Measurements from ENCODE around the gene TMEM179. TPM values are rescaled to one million over a fixed set of nuclear protein-coding genes. Genes with fewer than 3 reads are reported as not detected.

Gene TMEM179
- total RNA-seq, 1 experiment from 2014 or later = not detected

DNA sequence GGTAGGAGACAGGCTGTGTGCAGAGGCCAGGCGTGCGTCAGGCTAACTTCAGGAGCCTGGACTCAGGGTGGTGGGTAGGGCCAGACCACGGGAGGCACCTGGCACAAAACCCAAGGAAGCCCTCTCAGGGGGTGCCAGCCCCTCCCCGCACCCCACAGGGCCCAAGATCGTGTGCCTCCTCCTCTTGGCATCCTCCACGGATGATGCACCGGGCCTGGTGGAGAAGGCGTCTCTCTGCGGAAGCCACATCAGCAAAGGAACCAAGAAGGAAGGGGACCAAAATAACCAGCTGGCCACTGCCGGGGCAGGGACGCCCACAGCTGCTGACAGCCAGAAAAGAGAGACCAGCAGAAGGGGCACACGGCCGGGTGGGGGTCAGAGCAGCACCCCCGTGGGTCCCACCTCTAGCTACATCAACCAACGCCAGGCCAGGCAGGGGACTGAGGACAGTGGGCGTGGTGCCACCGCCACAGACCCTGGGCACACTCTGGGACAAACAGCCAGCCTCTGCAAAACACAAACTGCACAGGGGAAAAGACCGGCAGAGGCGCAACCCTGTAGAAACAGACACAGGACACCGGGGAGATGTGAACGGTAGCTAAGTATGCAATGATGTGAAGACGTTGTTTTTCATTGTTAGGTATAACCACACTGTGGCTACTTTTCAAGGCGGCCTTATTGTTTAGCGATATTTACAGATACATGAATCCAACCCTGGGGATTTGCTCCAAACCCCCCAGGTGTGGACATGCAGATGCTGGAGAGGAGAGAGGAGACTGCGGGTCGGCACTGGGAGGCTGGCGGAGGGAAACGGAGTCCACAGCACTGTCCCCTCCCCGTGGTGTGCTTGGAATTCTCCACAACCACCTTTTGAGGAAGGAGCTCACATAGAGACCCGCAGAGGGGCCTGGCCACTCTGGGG lies 51.1 kb downstream of the TMEM179 start:
- no peak for DNase-seq (ENCODE audit: low read depth in 1 of 2, low spot score in 2 of 2)
- Histone ChIP-seq H3K27ac (no peak overlapping the region), H3K9me3 (replicated peaks) (no peaks in the 10 kb centered on the region), H3K4me3 (no peak overlapping the region), H3K27me3 (replicated peaks) (peaks cover 18% of the 10 kb centered on the region; the same call in 1 of the 2 replicates), H3K36me3 (no peaks in the 10 kb centered on the region), H3K4me1 (replicated peaks) (no peaks in the 10 kb centered on the region)

GRCh38 chr14:104552738-104553125 lies 51.8 kb downstream of the TMEM179 start:
- H3K9me3 ChIP-seq (replicated peaks) = no peaks in the 10 kb centered on the region
- DNase-seq (ENCODE audit: low read depth in 1 of 2, low spot score in 2 of 2) = no peak
- H3K27ac ChIP-seq = no peak overlapping the region
- no peak overlapping the region for H3K4me3 ChIP-seq
- H3K4me1 ChIP-seq (replicated peaks) = no peaks in the 10 kb centered on the region
- H3K27me3 ChIP-seq (replicated peaks) = peaks cover 18% of the 10 kb centered on the region; the same call in 1 of the 2 replicates
- H3K36me3 ChIP-seq = no peaks in the 10 kb centered on the region

GRCh38 chr14:104551851-104552737 lies 52.5 kb downstream of the TMEM179 start:
- Histone ChIP-seq H3K27me3 (replicated peaks) (peaks cover 18% of the 10 kb centered on the region; the same call in 1 of the 2 replicates), H3K27ac (no peak overlapping the region), H3K36me3 (no peaks in the 10 kb centered on the region), H3K4me3 (no peak overlapping the region), H3K4me1 (replicated peaks) (no peaks in the 10 kb centered on the region), H3K9me3 (replicated peaks) (no peaks in the 10 kb centered on the region)
- no peak for DNase-seq (ENCODE audit: low read depth in 1 of 2, low spot score in 2 of 2)

DNA sequence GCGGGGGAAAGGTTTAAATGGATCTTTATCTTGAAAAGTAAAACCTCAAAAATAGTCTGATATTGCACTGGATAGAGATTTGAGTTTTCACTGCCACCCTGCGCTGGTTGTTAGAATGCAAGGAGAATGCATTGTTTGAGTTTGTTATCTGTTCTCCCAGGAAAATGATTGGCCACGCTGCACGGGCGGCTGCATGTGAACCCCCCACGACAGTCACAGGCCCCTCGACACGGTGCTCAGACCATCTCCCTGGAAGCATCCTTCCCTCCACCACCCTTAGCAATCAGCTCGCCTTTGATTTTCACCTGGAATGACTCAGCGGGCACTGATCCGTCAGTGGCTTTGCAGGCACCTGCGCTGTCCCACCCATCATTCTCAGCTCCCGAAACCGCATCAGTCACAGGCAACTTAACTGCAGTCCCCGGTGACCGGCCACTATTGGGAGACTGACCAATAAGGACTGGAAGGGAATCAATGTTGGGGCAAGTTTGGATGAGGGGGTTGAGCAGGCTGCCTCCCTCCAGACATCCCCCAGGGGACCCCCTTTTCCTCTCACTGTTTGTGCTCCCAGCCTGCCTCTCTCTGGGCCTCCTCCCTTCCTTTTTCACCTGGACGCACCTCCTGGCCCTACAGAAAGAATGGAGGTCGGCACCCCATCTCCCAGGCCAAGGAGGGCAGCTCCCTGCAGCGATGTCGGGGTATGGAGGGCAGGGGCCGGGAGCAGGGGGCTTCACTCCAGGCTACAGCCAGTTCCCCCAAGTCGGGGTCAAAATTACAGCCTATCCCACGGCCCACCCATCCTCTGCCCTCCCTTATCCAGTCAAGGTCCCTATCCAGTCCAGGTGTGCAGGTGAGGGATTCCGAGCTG lies 53.5 kb downstream of the TMEM179 start:
- H3K4me3 ChIP-seq = no peak overlapping the region
- H3K9me3 ChIP-seq (replicated peaks) = no peaks in the 10 kb centered on the region
- DNase-seq (ENCODE audit: low read depth in 1 of 2, low spot score in 2 of 2) = no peak
- no peaks in the 10 kb centered on the region for H3K36me3 ChIP-seq
- peaks cover 18% of the 10 kb centered on the region; the same call in 1 of the 2 replicates for H3K27me3 ChIP-seq (replicated peaks)
- no peaks in the 10 kb centered on the region for H3K4me1 ChIP-seq (replicated peaks)
- no peak overlapping the region for H3K27ac ChIP-seq

DNA sequence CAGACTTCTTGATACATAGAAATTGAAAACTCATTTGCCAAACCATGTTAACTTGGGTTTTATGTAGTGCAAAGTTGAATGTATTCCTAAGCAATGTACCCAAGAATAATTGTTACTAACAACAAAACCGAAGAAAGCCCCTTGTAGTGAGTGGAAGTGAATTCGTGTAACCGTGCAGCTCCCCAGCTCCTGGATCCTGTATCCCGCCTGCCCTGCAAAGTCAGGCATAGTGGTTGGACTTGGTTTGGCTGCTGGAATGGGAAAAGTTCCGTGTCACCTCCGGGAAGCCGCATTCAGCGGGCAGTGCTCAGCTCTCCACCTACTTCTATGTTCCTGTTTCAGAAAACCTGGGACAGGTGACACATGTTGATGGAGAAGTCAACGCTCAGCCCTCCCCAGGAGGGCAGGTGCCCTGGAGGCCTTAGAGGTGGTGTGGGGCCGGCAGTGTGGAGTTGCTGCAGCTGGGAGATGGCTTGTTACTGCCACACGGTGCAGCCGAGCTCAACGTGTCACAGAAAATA lies 54.2 kb downstream of the TMEM179 start:
- DNase-seq (ENCODE audit: low read depth in 1 of 2, low spot score in 2 of 2) = no peak
- Histone ChIP-seq H3K27ac (no peak overlapping the region), H3K36me3 (no peaks in the 10 kb centered on the region), H3K4me1 (replicated peaks) (no peaks in the 10 kb centered on the region), H3K27me3 (replicated peaks) (peaks cover 18% of the 10 kb centered on the region; the same call in 1 of the 2 replicates), H3K9me3 (replicated peaks) (no peaks in the 10 kb centered on the region), H3K4me3 (no peak overlapping the region)

DNA sequence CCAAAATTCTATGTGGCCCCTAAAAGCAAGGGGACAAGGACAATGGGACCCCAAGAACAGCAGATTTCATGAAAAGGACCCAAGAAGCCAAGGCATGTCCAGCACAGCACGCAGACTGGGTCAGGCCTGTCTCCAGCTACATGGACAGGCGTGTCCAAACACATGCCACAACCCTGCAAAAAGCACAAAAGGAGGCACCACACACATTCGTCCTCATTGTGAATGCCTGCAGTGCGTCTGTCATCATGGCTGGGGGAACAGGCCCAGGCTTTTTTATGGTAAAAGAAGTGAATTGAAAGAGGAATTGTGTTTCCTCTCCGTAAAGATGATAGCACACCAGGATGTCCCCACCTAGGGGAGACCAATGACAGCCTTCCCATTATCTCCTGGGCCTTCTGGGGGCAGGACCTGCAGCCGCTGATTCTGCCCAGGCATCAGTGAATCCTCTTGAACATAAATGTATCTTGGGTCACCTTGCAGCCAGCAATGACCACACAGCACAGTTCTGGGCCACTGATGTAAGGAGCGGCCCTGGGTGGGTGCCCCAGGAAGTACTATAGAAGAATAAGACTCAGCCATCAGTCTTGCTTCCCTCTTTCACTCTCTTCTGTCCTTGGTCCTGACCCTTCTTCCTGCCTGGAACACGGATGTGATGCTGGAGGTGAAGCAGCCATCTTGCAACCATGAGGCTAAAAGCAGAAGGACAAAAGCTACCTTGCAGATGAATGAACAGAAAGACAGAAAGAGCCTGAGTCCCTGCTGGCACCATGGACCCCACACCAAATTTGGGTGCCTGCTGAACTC lies 54.8 kb downstream of the TMEM179 start:
- no peak for DNase-seq (ENCODE audit: low read depth in 1 of 2, low spot score in 2 of 2)
- Histone ChIP-seq H3K9me3 (replicated peaks) (no peaks in the 10 kb centered on the region), H3K27ac (no peak overlapping the region)

GRCh38 chr14:104548802-104549535 lies 55.6 kb downstream of the TMEM179 start:
- peaks cover 13% of the 10 kb centered on the region; the same call in 1 of the 2 replicates for H3K27me3 ChIP-seq (replicated peaks)
- no peaks in the 10 kb centered on the region for H3K9me3 ChIP-seq (replicated peaks)
- no peaks in the 10 kb centered on the region for H3K36me3 ChIP-seq
- no peak overlapping the region for H3K4me3 ChIP-seq
- no peaks in the 10 kb centered on the region for H3K4me1 ChIP-seq (replicated peaks)
- DNase-seq (ENCODE audit: low read depth in 1 of 2, low spot score in 2 of 2) = no peak
- no peak overlapping the region for H3K27ac ChIP-seq

More for the DNA sequence above, 54.8 kb downstream of the TMEM179 start:
- H3K4me3 ChIP-seq = no peak overlapping the region
- H3K4me1 ChIP-seq (replicated peaks) = no peaks in the 10 kb centered on the region
- no peaks in the 10 kb centered on the region for H3K36me3 ChIP-seq
- H3K27me3 ChIP-seq (replicated peaks) = peaks cover 18% of the 10 kb centered on the region; the same call in 1 of the 2 replicates

DNA sequence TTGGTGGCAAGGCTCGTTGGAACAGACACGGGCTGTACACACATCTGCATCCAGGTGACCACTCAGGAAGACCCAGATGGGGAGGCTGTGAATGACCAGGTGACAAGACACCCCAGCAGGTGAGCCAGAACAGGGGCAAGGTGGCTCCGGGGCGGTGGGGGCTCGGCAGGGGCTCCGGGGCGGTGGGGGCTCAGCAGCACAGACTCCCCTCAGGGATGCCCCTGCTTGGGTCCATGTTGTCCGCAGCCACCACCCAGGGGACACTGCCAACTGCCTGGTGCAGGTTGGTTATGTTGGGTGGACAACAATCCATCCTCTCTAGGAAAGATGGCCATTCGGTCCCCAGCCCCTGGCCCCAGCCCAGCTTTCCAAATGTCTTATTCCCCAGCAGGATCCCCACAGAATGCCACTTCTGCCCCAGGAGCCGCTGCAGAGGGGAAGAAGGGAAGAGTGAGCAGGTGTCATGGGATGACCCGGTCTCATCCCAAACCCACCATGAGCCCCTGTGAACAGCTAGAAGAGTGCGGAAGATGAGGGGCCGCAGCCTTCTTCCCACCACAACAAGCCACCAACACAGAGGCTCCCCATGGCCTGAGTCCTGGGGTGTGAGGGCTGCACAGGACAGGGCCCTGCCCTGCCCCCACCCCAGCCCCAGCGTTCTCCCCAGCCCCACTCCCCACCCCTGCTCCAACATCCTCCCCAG lies 56.4 kb downstream of the TMEM179 start:
- H3K27ac ChIP-seq = no peak overlapping the region
- DNase-seq (ENCODE audit: low read depth in 1 of 2, low spot score in 2 of 2) = no peak
- no peaks in the 10 kb centered on the region for H3K9me3 ChIP-seq (replicated peaks)
- no peaks in the 10 kb centered on the region for H3K36me3 ChIP-seq
- H3K27me3 ChIP-seq (replicated peaks) = peaks cover 5% of the 10 kb centered on the region; the same call in 1 of the 2 replicates
- no peaks in the 10 kb centered on the region for H3K4me1 ChIP-seq (replicated peaks)
- H3K4me3 ChIP-seq = no peak overlapping the region

DNA sequence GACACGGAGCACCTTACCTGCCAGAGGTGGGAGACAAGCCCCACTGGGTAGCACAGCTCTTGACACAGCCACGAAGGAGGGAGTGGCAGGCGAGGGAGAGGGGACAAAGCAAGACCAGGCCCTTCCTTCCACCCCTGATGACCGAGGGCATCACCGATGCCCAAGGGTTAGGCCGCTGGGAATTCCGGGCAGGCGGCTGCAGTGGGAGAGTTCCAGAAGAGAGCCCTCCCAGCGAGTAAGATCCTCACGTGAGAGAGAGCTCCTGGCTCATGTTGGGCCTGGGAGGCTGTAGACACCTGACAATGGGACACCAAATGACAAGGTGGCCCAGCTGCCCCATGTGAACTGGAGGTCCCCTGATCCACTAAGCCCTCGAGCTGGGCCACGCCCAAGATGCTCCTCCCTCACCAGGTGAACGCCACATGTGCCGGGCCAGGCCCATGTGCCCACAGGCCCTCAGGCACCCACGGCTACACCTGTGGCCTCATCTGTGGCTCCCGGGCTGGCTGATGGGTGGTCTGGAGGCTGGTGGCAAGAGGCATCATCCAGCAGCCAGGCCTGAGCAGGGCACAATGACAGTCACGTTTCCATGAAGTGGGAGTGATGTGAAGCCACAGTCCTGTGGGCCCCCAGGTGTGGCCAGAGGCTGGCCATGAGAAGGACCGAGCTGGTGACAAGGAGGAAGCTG lies 57.1 kb downstream of the TMEM179 start:
- DNase-seq (ENCODE audit: low read depth in 1 of 2, low spot score in 2 of 2) = no peak
- H3K4me1 ChIP-seq (replicated peaks) = no peaks in the 10 kb centered on the region
- no peak overlapping the region for H3K27ac ChIP-seq
- no peak overlapping the region for H3K4me3 ChIP-seq
- H3K36me3 ChIP-seq = no peaks in the 10 kb centered on the region
- no peaks in the 10 kb centered on the region for H3K9me3 ChIP-seq (replicated peaks)
- H3K27me3 ChIP-seq (replicated peaks) = peaks cover 8% of the 10 kb centered on the region; the same call in 1 of the 2 replicates

GRCh38 chr14:104546591-104547309 lies 57.8 kb downstream of the TMEM179 start:
- no peak overlapping the region for H3K27ac ChIP-seq
- H3K9me3 ChIP-seq (replicated peaks) = no peaks in the 10 kb centered on the region
- peaks cover 11% of the 10 kb centered on the region; the same call in 1 of the 2 replicates for H3K27me3 ChIP-seq (replicated peaks)
- H3K4me1 ChIP-seq (replicated peaks) = no peaks in the 10 kb centered on the region
- no peaks in the 10 kb centered on the region for H3K36me3 ChIP-seq
- no peak overlapping the region for H3K4me3 ChIP-seq
- no peak for DNase-seq (ENCODE audit: low read depth in 1 of 2, low spot score in 2 of 2)
